ENCODE data around the gene MAST4. TPM values are rescaled to one million over a fixed set of nuclear protein-coding genes. Genes with fewer than 3 reads are reported as not detected.

MAST4 gene
- total RNA-seq, 2 donors from 2014 or later: 15.9 to 53.1 TPM

DNA sequence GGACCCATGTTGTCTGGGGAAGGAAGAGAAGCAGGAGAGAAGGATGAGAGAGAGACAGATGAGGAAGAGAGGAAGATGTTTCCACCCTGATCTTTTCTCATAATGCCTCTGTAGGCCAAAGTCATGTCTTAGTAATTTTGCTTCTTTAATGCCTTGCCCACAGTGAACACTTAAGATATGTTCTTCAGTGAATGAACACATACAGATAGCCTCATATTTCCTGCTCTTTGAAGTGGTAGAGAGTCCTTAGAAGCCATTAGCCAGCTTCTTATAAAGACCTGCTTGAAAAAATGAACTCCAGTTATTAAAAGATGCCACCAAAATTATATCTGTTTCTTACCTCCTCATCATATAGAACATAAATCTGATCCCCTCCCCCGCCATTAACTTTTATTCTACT is 356.0 kb downstream of the MAST4 start:
- DNase-seq (ENCODE audit: low spot score) (no peak), ATAC-seq (no peak)
- Mint-ChIP-seq H3K4me1 (ENCODE audit: low read depth in 2 of 2) (no peaks in the 10 kb centered on the region), H3K27ac (no peak overlapping the region), H3K4me3 (no peak overlapping the region), H3K27me3 (peaks cover 5 to 57% of the 10 kb centered on the region in 2 donors), H3K36me3 (no peaks in the 10 kb centered on the region), H3K9me3 (no peaks in the 10 kb centered on the region)

DNA sequence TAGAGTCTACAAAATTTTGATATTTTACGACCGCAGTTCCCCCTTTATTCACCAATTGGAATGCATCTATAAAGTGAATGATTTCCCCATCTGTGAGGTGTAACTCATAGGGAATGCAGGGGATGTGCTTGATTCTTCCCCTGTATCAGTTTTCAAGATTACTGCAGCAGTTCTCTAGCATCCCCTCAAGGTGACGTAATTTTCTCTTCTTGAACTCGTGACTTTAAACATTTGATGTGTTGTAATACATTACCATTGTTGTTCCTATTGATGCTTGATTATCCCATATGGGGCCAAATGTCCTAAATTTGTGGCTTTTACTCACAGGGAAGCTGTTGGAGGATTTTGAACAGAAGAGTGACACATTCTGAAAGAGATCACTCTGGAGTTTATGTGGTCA is 360.2 kb downstream of the MAST4 start:
- Mint-ChIP-seq H3K4me3 (no peak overlapping the region), H3K27ac (no peak overlapping the region), H3K36me3 (no peaks in the 10 kb centered on the region), H3K27me3 (peaks cover 8 to 52% of the 10 kb centered on the region in 2 donors), H3K9me3 (no peaks in the 10 kb centered on the region), H3K4me1 (ENCODE audit: low read depth in 2 of 2) (no peaks in the 10 kb centered on the region)
- DNase-seq (ENCODE audit: low spot score) (no peak), ATAC-seq (no peak)

DNA sequence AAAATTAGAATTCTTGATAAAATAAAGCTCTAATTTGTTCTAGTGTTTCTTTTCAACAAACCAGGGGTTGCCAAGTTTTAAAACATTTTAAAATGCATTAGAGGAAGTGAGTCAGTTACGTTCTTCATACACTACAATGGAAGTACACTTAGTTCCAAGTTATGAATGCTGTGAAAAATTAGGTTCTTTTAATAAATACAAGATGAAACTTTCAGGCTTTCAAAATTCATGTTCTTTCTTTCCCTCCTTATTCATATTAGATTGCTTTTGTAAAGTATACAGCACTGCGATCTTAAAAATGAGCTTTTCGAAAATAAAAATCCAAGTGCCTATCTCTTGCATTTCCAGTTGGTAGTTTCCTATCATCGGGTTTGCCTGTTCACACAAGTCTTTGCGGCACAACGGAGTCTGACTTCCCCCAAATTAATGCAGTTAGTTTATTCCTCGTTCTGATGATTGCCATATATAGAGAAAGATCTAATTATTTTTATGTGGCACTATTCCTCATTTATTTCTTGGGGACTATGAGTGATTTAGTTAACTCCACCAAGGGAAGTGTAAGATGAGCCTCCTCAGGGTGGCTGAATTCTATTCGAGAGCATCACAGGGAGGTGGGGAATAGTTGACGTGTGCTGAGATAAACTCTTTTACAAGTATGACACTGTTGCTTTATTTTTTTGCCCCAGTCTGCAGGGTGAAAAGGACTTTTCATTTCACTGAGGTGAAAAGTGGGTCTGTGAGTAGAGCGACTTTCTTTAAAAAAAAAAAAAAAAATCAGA is 362.2 kb downstream of the MAST4 start:
- Mint-ChIP-seq H3K27ac (no peak overlapping the region), H3K27me3 (peaks cover 8 to 38% of the 10 kb centered on the region in 2 donors), H3K9me3 (no peaks in the 10 kb centered on the region), H3K36me3 (no peaks in the 10 kb centered on the region), H3K4me3 (no peak overlapping the region), H3K4me1 (ENCODE audit: low read depth in 2 of 2) (no peaks in the 10 kb centered on the region)
- ATAC-seq: no peak
- no peak for DNase-seq (ENCODE audit: low spot score)

DNA sequence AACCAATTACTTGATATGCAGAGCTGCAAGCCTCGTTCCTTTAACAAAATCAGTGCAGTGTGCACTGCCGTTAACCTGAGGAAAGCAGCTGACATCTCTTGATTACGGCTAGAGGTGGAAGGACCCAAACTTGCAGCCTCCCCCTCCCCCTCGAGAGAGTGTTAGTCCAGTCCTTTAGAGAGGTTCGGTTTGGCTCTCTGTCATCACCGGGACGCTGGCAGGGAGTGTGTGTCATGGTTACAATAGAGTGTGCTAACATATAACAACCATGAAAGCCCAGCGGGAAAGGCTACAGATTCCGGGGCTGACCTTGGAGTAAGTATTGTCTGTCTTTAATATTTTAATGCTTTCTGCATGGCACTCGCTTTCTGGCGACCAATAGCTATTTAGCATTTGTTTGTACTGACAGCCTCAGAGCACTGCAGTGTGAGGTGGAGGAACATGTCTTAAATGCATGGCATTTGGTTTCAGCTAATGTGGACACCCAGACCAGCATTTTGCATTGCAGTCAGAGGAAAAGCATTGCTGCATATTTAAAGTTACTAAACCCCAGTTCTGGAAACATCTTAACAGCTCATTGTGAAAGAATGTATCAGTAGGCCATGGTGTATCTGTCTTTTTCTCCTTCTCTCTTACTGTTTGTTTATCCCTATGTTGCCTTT is 362.9 kb downstream of the MAST4 start:
- peaks cover 8 to 36% of the 10 kb centered on the region in 2 donors for H3K27me3 Mint-ChIP-seq
- H3K4me1 Mint-ChIP-seq (ENCODE audit: low read depth in 2 of 2): no peaks in the 10 kb centered on the region
- no peak for DNase-seq (ENCODE audit: low spot score)
- H3K9me3 Mint-ChIP-seq: no peaks in the 10 kb centered on the region
- no peaks in the 10 kb centered on the region for H3K36me3 Mint-ChIP-seq
- ATAC-seq: no peak
- H3K4me3 Mint-ChIP-seq: no peak overlapping the region
- H3K27ac Mint-ChIP-seq: no peak overlapping the region

DNA sequence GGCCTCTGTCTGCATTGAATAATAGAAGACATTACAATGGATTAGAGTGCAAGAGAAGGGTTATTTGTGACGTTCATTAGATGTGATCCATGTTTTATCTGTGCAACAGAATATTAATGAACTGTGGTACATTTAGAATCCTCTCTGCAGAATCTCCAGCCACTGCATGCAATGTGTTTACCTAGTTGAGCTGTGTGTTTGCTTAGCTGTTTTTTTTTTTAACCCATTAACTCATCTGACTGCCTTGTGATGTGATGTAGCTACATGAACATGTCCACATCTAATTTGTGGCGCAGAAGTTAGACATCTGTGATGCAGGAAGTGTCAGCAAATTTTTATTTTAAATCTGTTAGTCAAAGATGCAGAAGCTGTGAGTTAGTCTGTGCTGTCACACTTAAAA is 363.5 kb downstream of the MAST4 start:
- H3K27me3 Mint-ChIP-seq: peaks cover 8 to 33% of the 10 kb centered on the region in 2 donors
- H3K4me3 Mint-ChIP-seq: no peak overlapping the region
- DNase-seq (ENCODE audit: low spot score): no peak
- no peaks in the 10 kb centered on the region for H3K9me3 Mint-ChIP-seq
- H3K36me3 Mint-ChIP-seq: no peaks in the 10 kb centered on the region
- no peaks in the 10 kb centered on the region for H3K4me1 Mint-ChIP-seq (ENCODE audit: low read depth in 2 of 2)
- ATAC-seq: no peak
- no peak overlapping the region for H3K27ac Mint-ChIP-seq

GRCh38 chr5:66960369-66961137 is 364.4 kb downstream of the MAST4 start:
- Mint-ChIP-seq H3K27ac (no peak overlapping the region), H3K4me3 (no peak overlapping the region), H3K36me3 (no peaks in the 10 kb centered on the region), H3K4me1 (ENCODE audit: low read depth in 2 of 2) (no peaks in the 10 kb centered on the region), H3K27me3 (peaks cover 8 to 27% of the 10 kb centered on the region in 2 donors), H3K9me3 (no peaks in the 10 kb centered on the region)
- ATAC-seq: no peak
- no peak for DNase-seq (ENCODE audit: low spot score)

GRCh38 chr5:66963559-66963971 is 367.4 kb downstream of the MAST4 start:
- Mint-ChIP-seq H3K36me3 (no peaks in the 10 kb centered on the region), H3K9me3 (no peaks in the 10 kb centered on the region), H3K27ac (no peak overlapping the region), H3K4me1 (ENCODE audit: low read depth in 2 of 2) (no peaks in the 10 kb centered on the region), H3K4me3 (no peak overlapping the region), H3K27me3 (peaks cover 6 to 14% of the 10 kb centered on the region in 2 donors)
- no peak for ATAC-seq
- DNase-seq (ENCODE audit: low spot score): no peak

- Mint-ChIP-seq H3K36me3 (no peaks in the 10 kb centered on the region), H3K9me3 (no peaks in the 10 kb centered on the region), H3K27me3 (peaks cover 6 to 7% of the 10 kb centered on the region in 2 donors), H3K4me1 (ENCODE audit: low read depth in 2 of 2) (no peaks in the 10 kb centered on the region), H3K27ac (no peak overlapping the region), H3K4me3 (no peak overlapping the region)
- DNase-seq (ENCODE audit: low spot score) (no peak), ATAC-seq (no peak)
These were observed 370.2 kb downstream of the MAST4 start for GRCh38 chr5:66966439-66966838.

GRCh38 chr5:66967102-66967501 is 370.9 kb downstream of the MAST4 start:
- ATAC-seq (no peak), DNase-seq (ENCODE audit: low spot score) (no peak)
- H3K36me3 Mint-ChIP-seq: no peaks in the 10 kb centered on the region
- H3K27ac Mint-ChIP-seq: no peak overlapping the region
- H3K4me1 Mint-ChIP-seq (ENCODE audit: low read depth in 2 of 2): no peaks in the 10 kb centered on the region
- no peaks in the 10 kb centered on the region for H3K9me3 Mint-ChIP-seq
- no peak overlapping the region for H3K4me3 Mint-ChIP-seq
- H3K27me3 Mint-ChIP-seq: peaks cover 6 to 7% of the 10 kb centered on the region in 2 donors

GRCh38 chr5:66967826-66968262 is 371.7 kb downstream of the MAST4 start:
- Mint-ChIP-seq H3K36me3 (no peaks in the 10 kb centered on the region), H3K27me3 (peaks cover 9 to 10% of the 10 kb centered on the region in 2 donors), H3K27ac (no peak overlapping the region), H3K4me3 (no peak overlapping the region), H3K4me1 (ENCODE audit: low read depth in 2 of 2) (no peaks in the 10 kb centered on the region), H3K9me3 (no peaks in the 10 kb centered on the region)
- DNase-seq (ENCODE audit: low spot score): no peak
- ATAC-seq: no peak

- no peaks in the 10 kb centered on the region for H3K4me1 Mint-ChIP-seq (ENCODE audit: low read depth in 2 of 2)
- peaks cover 12 to 16% of the 10 kb centered on the region in 2 donors for H3K27me3 Mint-ChIP-seq
- H3K36me3 Mint-ChIP-seq: no peaks in the 10 kb centered on the region
- DNase-seq (ENCODE audit: low spot score): no peak
- H3K27ac Mint-ChIP-seq: no peak overlapping the region
- no peak for ATAC-seq
- H3K9me3 Mint-ChIP-seq: no peaks in the 10 kb centered on the region
- H3K4me3 Mint-ChIP-seq: no peak overlapping the region
These were observed 373.3 kb downstream of the MAST4 start for GRCh38 chr5:66969484-66969883.

DNA sequence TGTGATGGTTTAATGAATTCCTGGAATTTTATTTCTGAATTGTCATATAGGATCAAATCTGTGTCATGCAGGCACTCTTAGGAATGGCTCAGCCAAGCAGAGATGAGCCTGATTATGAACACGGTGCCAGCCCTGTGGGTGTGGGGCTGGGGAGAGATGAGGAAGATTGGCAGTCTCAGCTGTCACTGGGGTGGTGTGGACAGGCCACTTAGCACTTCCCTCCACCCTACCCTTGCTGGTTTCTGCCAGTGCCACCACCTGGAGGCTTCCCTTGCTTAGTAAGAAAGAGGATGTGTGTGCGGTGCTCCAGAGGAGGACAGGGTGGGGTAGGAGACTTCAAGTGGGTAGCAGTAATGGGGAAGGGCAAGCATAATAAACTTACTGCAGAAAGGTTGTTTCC is 373.8 kb downstream of the MAST4 start:
- Mint-ChIP-seq H3K27me3 (peaks cover 12 to 16% of the 10 kb centered on the region in 2 donors), H3K4me3 (no peak overlapping the region), H3K9me3 (no peaks in the 10 kb centered on the region), H3K27ac (no peak overlapping the region), H3K36me3 (no peaks in the 10 kb centered on the region), H3K4me1 (ENCODE audit: low read depth in 2 of 2) (no peaks in the 10 kb centered on the region)
- ATAC-seq (peak in 1 of 2 donors; percentile 24), DNase-seq (ENCODE audit: low spot score) (no peak)

DNA sequence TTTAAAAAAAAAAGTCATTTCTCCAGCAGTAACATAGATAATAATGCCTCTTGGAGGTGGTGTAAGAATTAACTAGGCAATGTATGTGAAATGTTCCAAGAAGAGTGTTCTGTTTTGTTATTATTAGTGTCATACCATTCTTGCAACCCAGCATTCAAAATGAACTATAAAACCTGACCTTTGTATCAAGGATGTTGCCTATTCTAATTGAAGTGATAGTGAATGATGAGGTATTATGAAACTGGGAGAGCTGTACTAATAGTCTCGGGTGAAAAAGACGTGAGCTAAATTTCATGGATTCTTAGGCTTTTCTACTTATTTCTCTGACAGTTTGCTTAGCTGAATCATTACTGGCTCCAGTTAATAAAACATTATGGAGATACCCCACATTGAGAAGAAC is 375.8 kb downstream of the MAST4 start:
- no peaks in the 10 kb centered on the region for H3K9me3 Mint-ChIP-seq
- H3K27ac Mint-ChIP-seq: no peak overlapping the region
- H3K4me1 Mint-ChIP-seq (ENCODE audit: low read depth in 2 of 2): no peaks in the 10 kb centered on the region
- no peaks in the 10 kb centered on the region for H3K36me3 Mint-ChIP-seq
- DNase-seq (ENCODE audit: low spot score) (no peak), ATAC-seq (no peak)
- H3K4me3 Mint-ChIP-seq: no peak overlapping the region
- H3K27me3 Mint-ChIP-seq: peaks cover 12 to 16% of the 10 kb centered on the region in 2 donors

GRCh38 chr5:66974256-66974655 is 378.1 kb downstream of the MAST4 start:
- Mint-ChIP-seq H3K4me3 (no peak overlapping the region), H3K4me1 (ENCODE audit: low read depth in 2 of 2) (no peaks in the 10 kb centered on the region), H3K27me3 (peaks cover 16 to 21% of the 10 kb centered on the region in 2 donors), H3K36me3 (no peaks in the 10 kb centered on the region), H3K27ac (no peak overlapping the region), H3K9me3 (no peaks in the 10 kb centered on the region)
- ATAC-seq: no peak
- DNase-seq (ENCODE audit: low spot score): no peak

All from natural killer cell treated with Interleukin-12 subunit alpha and Interleukin-12 subunit beta and Interleukin-15 and Interleukin-18, amount 100 ng/mL, for 72 hours (primary cell).